ENCODE measurements around the gene SDCCAG8. TPM values are rescaled to one million over a fixed set of nuclear protein-coding genes. Genes with fewer than 3 reads are reported as not detected.
A peak's percentile ranks its signal among the peaks of the same experiment; 100 is the strongest.

Gene SDCCAG8
- total RNA-seq, 4 donors from 2014 or later = 17.5 to 37.6 (median 21.7) TPM

GRCh38 chr1:243490748-243491686 lies 235.2 kb downstream of the SDCCAG8 start:
- peaks cover 0 to 30% (median 11%) of the 10 kb centered on the region in 3 donors for H3K4me1 ChIP-seq
- TF ChIP-seq CTCF (IDR thresholded peaks at IDR 0.05) (no peak), POLR2A (IDR thresholded peaks at IDR 0.05) (no peak)
- no peak overlapping the region for H3K4me3 ChIP-seq
- H3K9me3 ChIP-seq = no peaks in the 10 kb centered on the region
- peaks cover 0 to 29% (median 0%) of the 10 kb centered on the region in 3 donors for H3K36me3 ChIP-seq
- intact Hi-C loops (cut with DNase I) = no loop called here
- DNase-seq = no peak
- peak overlapping the region in 3 of 4 donors; percentile 38 to 66 (median 61) for H3K27ac ChIP-seq
- 80 to 82% methylated on average over 4 to 7 of the region's 8 CpGs for WGBS, 2 donors
- no peaks in the 10 kb centered on the region for H3K27me3 ChIP-seq

DNA sequence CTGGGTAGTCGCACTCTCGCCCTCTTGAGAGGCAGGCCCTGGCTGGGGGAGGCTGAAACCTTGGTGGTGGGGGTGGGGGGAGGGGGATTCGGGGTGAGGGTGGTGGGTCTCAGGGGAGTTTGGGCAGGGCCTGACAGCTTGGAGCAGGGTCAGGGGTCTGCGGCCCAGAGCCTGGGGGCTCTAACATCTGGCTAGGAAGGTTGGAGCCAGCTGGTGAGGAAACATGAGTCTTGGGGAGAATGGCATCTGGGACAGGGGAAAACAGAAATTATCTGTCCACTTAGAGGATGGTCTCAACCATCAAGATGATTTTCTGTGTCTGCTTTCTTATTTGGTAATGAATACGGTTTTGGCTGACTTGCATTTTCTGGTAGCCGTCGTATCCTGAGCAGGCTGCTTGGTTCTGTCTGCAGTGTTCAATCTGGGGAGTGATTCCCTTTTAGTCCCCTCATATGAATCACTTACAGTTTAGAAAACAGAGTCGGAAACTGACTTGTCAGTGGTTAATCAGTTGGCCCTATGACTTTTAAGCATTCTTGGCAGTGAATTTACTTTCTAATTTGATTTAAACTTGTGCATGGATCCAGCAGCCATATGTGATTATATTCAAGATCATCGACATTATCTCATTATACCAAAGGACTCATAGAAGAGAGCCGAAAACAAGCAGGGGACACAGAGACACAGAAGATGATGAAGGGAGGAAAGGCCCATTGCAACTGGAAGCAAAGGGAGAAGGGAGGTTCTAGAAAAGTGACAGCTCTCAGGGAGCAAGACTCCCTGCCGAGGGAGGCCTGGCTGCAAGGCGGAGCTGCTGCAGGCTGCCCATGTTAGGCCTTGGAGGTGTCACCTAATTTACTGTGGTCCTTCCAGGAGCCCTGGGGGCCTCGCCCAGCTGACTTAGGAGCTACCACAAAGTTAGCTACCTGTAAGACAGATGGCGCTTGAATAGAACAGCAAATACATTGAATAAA lies 237.6 kb downstream of the SDCCAG8 start:
- Histone ChIP-seq H3K27me3 (no peaks in the 10 kb centered on the region), H3K27ac (peak overlapping the region in 2 of 4 donors; percentile 4 to 12), H3K36me3 (peaks cover 0 to 42% (median 0%) of the 10 kb centered on the region in 3 donors), H3K4me1 (peaks cover 0 to 36% (median 11%) of the 10 kb centered on the region in 3 donors), H3K4me3 (no peak overlapping the region), H3K9me3 (no peaks in the 10 kb centered on the region)
- WGBS, 2 donors = 80 to 85% methylated on average over 9 to 11 of the region's 14 CpGs
- intact Hi-C loops (cut with DNase I) = no loop called here
- no peak for TF ChIP-seq POLR2A (IDR thresholded peaks at IDR 0.05)
- no peak for TF ChIP-seq CTCF (IDR thresholded peaks at IDR 0.05)
- DNase-seq = no peak

DNA sequence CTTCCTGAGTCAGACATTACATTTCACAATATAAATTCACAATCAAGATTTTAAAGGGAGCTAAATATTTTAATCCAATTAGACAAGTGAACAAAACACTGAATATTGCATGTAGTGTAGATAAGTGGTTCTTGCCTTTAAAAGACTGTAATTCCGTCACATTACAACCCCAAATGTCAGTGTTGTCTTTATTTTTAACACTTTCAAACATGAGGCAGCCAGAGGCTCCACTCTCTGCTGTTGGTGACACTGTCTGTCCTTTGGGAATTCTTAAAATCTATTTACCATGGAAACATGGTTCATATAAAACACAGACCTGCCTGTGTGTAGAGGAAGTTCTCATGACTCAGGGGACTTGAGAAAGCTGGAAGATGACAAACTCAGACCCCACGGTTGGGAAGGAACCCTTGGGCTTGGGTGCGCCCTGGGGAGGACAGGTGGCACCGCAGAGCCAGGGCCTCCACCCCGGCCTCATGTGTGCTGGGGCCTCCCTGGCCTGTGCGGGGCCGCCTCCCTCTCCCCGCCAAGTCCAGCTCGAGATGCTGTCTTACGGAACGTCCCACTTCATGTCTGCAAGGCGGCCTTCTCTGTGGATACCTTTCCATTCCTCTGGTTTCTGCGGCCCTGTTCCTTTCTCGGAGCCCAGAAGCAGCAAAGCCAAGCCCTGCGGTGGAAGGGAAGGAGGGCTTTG lies 239.0 kb downstream of the SDCCAG8 start:
- intact Hi-C loops (cut with DNase I) = no loop called here
- H3K27ac ChIP-seq = peak overlapping the region; percentile 60 to 92 (median 78)
- TF ChIP-seq CTCF (IDR thresholded peaks at IDR 0.05) = no peak
- no peak for TF ChIP-seq POLR2A (IDR thresholded peaks at IDR 0.05)
- no peaks in the 10 kb centered on the region for H3K9me3 ChIP-seq
- H3K36me3 ChIP-seq = peaks cover 0 to 42% (median 0%) of the 10 kb centered on the region in 3 donors
- no peak overlapping the region for H3K4me3 ChIP-seq
- no peaks in the 10 kb centered on the region for H3K27me3 ChIP-seq
- peaks cover 0 to 36% (median 11%) of the 10 kb centered on the region in 3 donors for H3K4me1 ChIP-seq
- no peak for DNase-seq
- 75 to 82% methylated on average over 2 to 5 of the region's 15 CpGs for whole genome bisulfite sequencing, 2 donors

GRCh38 chr1:243495442-243496186 lies 239.8 kb downstream of the SDCCAG8 start:
- Histone ChIP-seq H3K9me3 (no peaks in the 10 kb centered on the region), H3K27ac (peak overlapping the region; percentile 60 to 92 (median 78)), H3K4me1 (peaks cover 0 to 32% (median 9%) of the 10 kb centered on the region in 3 donors), H3K36me3 (peaks cover 0 to 39% (median 0%) of the 10 kb centered on the region in 3 donors), H3K27me3 (no peaks in the 10 kb centered on the region), H3K4me3 (peak overlapping the region in 1 of 4 donors; percentile 30)
- TF ChIP-seq CTCF (IDR thresholded peaks at IDR 0.05) (no peak), POLR2A (IDR thresholded peaks at IDR 0.05) (no peak)
- 76 to 92% methylated on average over 6 to 9 of the region's 24 CpGs for WGBS, 2 donors
- DNase-seq = no peak
- intact Hi-C loops (cut with DNase I) = no loop called here

Measured in esophagus squamous epithelium (tissue), 5 donors.